M059J (cell line): ENCODE measurements around the gene HPS4. TPM values are rescaled to one million over a fixed set of nuclear protein-coding genes. Genes with fewer than 3 reads are reported as not detected.
A peak's percentile ranks its signal among the peaks of the same experiment; 100 is the strongest.

Experiments used
- DNase-seq: peaks from one replicate; pipeline ENCODE4 v3.0.0-alpha.2; 2012; ENCODE audit warnings: low read depth
- total RNA-seq: library from RNA; depleted of rRNA; stranded (reverse); fragments of >200 nt; shearing (Covaris generic); gene quantifications from 2 replicates; pipeline ENCODE4 v1.2.3, GENCODE V29; 2014

The HPS4 gene
- total RNA-seq, 1 experiment from 2014 or later: 20.5 TPM

DNA sequence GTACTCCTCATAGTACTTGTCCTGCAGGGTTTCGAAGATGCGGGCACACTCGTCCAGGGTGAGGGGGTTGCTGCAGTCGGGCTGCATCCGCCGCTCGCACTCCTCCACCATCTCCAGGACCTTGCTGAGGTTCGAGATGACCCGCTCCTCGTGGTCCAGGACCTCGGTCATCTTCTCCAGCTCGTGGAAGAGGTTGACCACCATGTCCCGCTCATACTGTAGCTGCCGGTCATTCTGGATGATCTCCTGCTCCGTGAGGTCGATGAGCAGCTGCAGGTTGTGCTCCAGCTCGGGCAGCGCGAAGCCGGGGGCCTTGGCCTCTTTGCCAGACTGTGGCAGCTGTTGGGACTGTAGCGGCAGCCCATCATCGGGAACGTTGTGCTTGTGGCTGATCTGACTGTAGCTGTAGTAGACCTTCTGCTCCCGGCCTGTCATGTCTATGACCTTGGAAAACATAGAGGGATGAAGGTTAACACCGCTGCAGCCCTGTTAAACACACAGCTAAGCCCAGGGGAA, 15.7 kb upstream of the HPS4 start:
- no peak for DNase-seq

DNA sequence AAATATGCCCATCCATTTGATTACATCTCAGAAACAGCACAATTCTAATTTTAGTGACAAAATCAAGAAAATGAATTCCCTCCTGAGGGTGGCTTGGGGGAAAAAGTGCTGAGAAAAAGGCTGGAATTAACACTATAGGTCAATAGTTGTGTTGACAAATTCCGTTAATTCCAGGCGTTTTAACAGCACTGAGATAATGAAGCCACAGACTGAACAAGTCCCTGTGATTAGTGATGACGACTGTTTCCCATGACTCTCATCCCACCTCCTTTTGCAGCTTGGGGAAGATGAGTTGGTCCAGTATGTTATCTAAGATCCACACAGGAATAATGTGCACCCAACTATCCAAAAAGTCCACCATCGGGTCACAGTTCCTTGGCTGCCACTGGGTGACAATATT, 12.9 kb upstream of the HPS4 start:
- no peak for DNase-seq

GRCh38 chr22:26494506-26494905, 10.9 kb upstream of the HPS4 start:
- DNase-seq: no peak

DNA sequence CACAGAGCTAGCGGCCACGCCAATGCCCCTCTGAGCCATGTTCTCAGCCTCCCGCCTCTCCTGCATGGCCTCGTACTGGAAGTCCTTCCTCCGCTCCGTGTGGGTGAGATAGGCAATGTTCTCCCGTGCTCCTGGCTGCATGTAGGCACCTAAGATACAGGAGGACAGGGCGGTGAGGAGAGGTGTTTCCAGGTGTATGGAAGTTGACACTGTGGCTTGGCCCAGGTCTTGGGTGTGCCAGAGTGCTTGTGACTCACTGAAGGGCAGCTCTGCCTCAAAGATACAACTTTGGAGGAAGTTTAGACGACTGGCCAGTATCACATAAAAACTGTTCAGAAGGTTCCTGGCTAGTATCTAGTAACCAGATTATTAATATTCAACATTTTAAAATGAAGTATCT, 8.6 kb upstream of the HPS4 start:
- DNase-seq: no peak

- DNase-seq: peak; percentile 41
Observed at GRCh38 chr22:26489447-26490036, 6.0 kb upstream of the HPS4 start.

GRCh38 chr22:26487996-26488395, 4.4 kb upstream of the HPS4 start:
- no peak for DNase-seq

GRCh38 chr22:26486394-26486793, 2.8 kb upstream of the HPS4 start:
- no peak for DNase-seq

DNA sequence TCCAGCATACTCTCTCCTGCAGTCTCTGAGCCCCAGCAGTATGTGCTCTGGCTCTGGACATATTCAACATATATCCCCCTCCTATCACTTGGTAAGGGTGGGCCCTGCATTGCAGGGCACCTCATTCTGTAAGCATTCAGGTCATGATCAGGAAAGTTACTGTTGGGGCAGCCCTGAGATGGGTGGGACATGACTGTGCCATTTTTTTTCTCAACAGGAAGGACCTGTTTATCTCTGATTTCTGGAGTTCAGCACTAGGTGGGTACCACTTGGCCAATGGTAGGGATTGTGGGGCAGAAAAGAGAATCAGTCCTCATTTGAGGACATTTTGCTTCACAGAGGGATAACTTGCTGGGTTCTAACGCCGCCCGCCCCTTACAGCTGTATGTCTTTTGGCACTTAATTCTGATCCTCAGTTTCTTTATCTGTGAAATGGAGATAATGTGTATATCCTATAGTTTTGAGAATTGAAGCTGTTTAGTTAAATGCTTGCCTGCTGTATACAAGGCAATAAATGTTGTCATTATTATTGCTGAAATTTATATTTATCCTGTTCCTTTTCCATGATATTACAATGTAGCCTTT, 2.3 kb upstream of the HPS4 start:
- no peak for DNase-seq

- no peak for DNase-seq
Observed at GRCh38 chr22:26485013-26485412, 1.4 kb upstream of the HPS4 start.

- no peak for DNase-seq
Observed at GRCh38 chr22:26484360-26484706, 750 bp upstream of the HPS4 start.

GRCh38 chr22:26483043-26483438, 542 bp downstream of the HPS4 start:
- DNase-seq: no peak

DNA sequence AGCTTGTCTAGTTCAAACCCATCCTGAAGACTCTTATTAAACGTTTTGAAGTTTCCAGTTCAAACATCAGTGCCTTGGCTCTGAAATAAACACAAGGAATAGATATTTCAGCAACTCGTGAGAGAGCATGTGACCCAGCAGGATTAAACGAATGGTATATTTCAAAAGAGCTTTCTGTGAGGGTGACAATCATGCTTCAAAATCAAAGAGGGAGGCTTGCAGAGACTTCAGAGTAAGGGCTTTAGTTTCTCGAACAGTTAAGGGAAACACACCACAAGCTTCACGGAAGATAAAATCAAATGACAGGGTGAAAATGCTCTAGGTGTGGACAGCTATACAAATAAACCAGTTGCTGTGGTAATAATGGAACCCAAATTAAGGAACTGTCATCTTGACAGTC, 1.4 kb downstream of the HPS4 start:
- DNase-seq: no peak

- no peak for DNase-seq
Observed at GRCh38 chr22:26481694-26482093, 1.9 kb downstream of the HPS4 start.

DNA sequence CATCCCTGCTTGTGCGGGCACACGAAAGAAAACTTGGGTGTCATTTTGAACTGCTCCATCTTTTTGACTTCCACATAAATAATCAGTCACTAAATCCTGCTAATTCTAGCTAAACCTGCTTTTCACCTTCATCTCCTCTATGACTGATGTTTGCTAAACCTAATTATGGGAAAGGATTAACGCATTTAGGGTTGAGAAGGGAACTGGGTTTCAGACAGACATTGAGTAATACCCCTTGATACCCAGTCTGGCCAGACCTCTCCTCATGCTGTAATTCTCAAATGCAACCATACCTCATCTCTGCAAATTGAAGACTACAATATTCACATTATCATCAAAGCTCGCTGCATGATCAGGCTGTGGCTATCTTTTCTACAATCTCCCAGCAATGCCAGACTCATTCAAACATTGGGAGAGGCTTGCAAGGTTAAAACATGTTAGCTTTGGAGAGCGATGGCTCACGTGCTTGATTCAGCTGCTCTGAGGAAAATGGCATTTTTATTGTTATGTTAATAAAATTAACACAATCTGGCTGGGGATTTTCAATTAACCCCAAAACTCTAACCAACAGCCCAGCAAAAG, 2.4 kb downstream of the HPS4 start:
- DNase-seq: no peak

DNA sequence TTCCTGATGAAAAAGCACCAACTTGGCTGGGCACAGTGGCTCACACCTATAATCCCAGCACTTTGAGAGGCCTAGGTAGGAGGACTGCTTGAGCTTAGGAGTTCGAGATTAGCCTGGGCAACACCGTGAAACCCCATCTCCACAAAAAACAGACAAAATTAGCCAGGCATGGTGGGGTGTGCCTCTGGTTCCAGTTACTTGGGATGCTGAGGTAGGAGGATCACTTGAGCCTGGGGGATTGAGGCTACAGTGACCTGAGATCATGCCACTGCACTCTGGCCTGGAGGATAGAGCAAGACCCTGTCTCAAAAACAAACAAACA, 3.0 kb downstream of the HPS4 start:
- DNase-seq: no peak

DNA sequence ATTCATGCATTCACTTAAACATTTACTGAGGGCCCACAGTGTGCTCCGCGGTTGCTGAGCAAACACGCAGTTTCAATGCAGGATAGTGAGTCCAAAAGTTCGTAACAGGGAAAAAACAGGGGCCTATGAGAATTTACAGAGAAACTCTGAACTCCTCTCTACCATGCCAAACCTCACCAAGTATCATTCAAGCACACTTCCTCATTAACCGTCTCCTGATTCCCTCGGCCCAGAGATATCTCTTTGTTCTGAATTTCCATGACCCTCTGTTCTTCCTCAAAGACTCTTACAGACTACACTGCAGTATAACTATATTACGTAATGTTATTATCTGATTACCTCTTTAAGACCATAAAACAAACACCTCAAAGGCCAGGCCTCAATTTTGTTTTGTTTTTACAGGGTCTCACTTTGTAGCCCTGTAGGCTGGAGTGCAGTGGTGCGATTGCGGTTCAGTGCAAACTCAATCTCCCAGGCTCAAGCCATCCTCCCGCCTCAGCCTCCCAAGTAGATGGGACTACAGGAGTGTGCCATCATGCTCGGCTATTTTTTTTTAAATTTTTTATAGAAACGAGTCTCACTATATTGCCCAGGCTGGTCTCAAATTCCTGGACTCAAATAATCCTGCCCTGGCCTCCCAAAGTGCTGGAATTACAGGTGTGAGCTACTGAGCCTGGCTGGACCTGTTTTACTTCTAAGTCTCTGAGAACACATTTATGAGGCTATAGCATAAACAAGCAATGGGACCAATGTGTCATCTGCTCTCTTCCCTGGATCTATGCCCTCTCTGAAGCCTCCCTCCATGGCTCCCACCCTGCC, 3.6 kb downstream of the HPS4 start:
- no peak for DNase-seq

- no peak for DNase-seq
Observed at GRCh38 chr22:26479043-26479791, 4.4 kb downstream of the HPS4 start.

GRCh38 chr22:26477341-26477731, 6.2 kb downstream of the HPS4 start:
- no peak for DNase-seq

- peak; percentile 50 for DNase-seq
Observed at GRCh38 chr22:26476705-26477340, 6.8 kb downstream of the HPS4 start.

- DNase-seq: peak; percentile 54
Observed at GRCh38 chr22:26474682-26475081, 8.9 kb downstream of the HPS4 start.

DNA sequence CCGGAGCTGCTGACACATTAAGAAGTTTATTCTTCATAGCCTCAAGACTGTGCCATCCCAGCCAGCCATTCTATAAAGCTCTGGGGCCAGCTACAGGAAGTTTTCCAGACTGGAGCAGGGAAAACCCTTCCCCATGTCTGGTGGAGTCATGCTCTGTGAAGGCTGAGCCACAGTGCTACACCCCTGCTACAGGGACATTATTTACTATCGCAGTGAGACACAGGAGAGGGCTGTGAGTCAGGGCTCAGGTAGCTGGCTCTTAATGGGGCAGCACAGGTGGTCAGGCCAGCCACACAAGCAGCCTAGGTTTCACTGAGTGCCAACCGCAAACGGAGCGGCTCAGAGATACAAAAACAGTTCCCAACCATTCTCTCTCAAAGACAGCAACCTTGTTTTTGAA, 12.1 kb downstream of the HPS4 start:
- DNase-seq: peak; percentile 95

DNA sequence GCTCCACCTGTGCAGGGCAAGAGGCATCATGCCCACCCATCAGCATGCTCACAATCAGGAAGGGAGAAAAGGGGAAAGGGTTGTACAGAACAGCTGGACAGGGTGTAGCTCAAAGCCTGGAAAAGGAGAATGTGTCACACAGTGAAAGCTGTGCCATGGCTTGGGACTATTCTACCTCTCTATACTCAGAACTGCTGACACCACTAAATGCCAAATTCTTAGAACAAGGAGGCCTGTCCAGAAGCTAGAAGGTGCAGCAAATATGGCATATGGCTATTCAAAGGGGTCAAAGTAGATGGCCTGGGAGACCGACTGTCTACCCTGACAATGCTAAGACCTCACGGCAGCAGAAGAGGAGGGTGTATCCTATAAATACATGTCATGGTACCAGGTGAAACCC, 12.8 kb downstream of the HPS4 start:
- DNase-seq: no peak
